GF-D8 (cell line): Measurements from ENCODE around the gene MEGF6.
"Not testable (repeated sequence)": the region's sequence is repeated elsewhere in the genome, so short reads cannot be mapped to it uniquely, and the experiment has no call there.

ENCODE experiments used
- DNase-seq: peaks from one replicate; lab custom pipeline; 2025; lab: John Stamatoyannopoulos, UW

Gene MEGF6

GRCh38 chr1:3626025-3626424 is 14.7 kb upstream of the MEGF6 start:
- no peak for DNase-seq

- no peak for DNase-seq
These were observed 14.0 kb upstream of the MEGF6 start for GRCh38 chr1:3625151-3625907.

- peak; percentile 85 for DNase-seq
These were observed 13.2 kb upstream of the MEGF6 start, which contains the start of gene TPRG1L for GRCh38 chr1:3624200-3625136. Gene TPRG1L, plus strand, starts transcription at chr1:3625015. Its CDS starts 58 bp downstream, at chr1:3625073.

GRCh38 chr1:3623441-3624199 is 12.3 kb upstream of the MEGF6 start:
- no peak for DNase-seq

- not testable (repeated sequence) for DNase-seq
These were observed 10.8 kb upstream of the MEGF6 start for GRCh38 chr1:3622102-3622501.

- DNase-seq, result not testable (repeated sequence)
These were observed 9.9 kb upstream of the MEGF6 start for GRCh38 chr1:3621151-3621671.

GRCh38 chr1:3620708-3621107 is 9.4 kb upstream of the MEGF6 start:
- DNase-seq, result no peak

GRCh38 chr1:3618881-3619671 is 7.8 kb upstream of the MEGF6 start:
- DNase-seq, result peak; percentile 48

- no peak for DNase-seq
These were observed 7.2 kb upstream of the MEGF6 start for GRCh38 chr1:3618531-3618880.

- no peak for DNase-seq
These were observed 6.6 kb upstream of the MEGF6 start for GRCh38 chr1:3617806-3618345.

GRCh38 chr1:3616861-3617260 is 5.6 kb upstream of the MEGF6 start:
- DNase-seq, result no peak

- no peak for DNase-seq
These were observed 3.7 kb upstream of the MEGF6 start for GRCh38 chr1:3614755-3615742.

GRCh38 chr1:3612123-3612522 is 815 bp upstream of the MEGF6 start:
- no peak for DNase-seq

GRCh38 chr1:3610527-3611169 is 660 bp downstream of the MEGF6 start:
- DNase-seq, result no peak

- DNase-seq, result no peak
These were observed 1.4 kb downstream of the MEGF6 start for GRCh38 chr1:3609769-3610526.

GRCh38 chr1:3609016-3609768 is 2.1 kb downstream of the MEGF6 start:
- DNase-seq, result no peak

- no peak for DNase-seq
These were observed 3.2 kb downstream of the MEGF6 start for GRCh38 chr1:3608154-3608553.

- DNase-seq, result no peak
These were observed 3.6 kb downstream of the MEGF6 start for GRCh38 chr1:3607703-3608065.
